ENCODE results near the gene TMEM123.
"Not testable (repeated sequence)": the region's sequence is repeated elsewhere in the genome, so short reads cannot be mapped to it uniquely, and the experiment has no call there.

Gene TMEM123

GRCh38 chr11:102390667-102391465 is 61.7 kb downstream of the TMEM123 start:
- peak; percentile 42 for DNase-seq

DNA sequence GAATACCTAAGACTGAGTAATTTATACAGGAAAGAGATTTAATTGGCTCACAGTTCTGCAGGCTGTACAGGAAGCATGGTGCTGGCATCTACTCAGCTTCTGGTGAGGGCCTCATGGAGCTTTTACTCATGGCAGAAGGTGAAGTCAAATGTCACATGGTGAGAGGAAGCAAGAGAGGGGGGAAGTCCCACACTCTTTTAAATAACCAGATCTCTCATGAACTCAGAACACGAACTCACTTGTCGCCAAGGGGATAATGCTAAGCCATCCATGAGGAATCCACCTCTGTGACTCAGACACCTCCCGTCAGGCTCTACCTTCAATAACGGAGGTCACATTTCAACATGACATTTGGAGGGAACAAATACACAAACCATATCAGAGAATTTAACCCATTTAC is 63.3 kb downstream of the TMEM123 start:
- no peak for DNase-seq

- DNase-seq = no peak
Measured at GRCh38 chr11:102387043-102387781, 65.4 kb downstream of the TMEM123 start.

DNA sequence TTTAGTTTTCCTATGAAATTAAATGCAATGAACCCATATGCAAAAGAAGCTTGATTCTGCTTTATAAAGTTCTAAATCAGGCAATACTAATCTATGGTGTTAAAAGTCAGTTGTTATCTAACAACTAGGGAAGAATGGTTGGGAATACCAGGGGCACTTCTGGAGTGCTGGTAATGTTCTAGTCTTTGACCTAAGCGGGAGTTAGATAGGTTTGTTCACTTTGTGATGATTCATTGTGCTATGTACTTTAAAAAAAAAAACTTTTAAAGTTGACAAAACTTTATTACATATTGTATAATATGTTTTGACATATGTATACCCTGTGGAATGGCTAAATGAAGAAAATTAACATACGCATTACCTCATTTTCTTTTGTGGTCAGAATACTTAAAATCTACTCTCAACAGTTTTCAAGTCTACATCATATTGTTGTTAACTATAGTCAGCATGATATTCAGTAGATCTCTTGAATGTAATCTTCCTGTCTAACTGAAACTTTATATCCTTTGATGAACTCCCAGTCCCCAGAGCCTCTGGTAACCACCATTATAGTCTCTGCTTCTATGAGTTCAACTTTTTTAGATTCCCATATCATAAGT is 66.3 kb downstream of the TMEM123 start:
- no peak for DNase-seq

GRCh38 chr11:102385085-102386007 is 67.2 kb downstream of the TMEM123 start:
- no peak for DNase-seq

GRCh38 chr11:102384419-102385079 is 68.0 kb downstream of the TMEM123 start:
- DNase-seq = no peak

GRCh38 chr11:102383839-102384238 is 68.7 kb downstream of the TMEM123 start:
- no peak for DNase-seq

DNA sequence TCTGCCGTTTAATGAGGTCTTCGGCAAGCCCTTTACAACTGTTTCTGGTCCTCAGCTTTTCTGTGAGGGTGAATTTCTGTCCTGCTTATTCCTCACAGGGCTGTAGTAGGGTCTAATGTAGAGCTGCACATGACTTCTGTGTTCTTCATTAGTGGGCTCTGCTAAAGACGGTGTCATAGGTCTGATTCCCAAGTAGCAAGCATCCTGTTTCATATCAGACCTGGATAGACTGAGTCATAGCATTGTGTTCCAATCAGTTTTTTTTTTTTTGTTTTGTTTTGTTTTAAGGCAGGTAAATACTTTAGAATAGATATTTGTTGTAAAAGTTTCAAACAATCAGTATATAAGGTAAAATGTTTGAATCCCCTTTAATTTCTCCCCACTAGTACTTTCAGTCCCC is 70.2 kb downstream of the TMEM123 start:
- DNase-seq = no peak

DNA sequence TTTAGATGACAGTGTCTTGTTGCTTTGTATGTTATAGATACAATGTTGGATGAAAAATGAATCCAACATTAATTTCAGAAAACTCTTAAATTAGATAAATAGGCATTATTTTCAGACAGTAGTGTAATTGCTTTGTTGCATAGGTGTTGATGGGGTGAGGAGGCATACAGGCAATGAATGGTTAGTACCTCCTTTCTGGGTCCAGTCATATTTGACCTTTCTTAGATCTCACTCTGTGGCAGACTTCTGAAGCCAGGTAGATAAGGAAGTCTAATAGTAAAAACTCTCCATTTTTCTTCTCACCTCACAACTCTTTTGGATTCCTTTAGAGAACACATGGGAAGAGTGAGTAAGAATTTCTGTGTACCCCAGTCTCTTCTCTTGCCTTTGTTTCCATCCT is 73.7 kb downstream of the TMEM123 start:
- no peak for DNase-seq

GRCh38 chr11:102377891-102378290 is 74.7 kb downstream of the TMEM123 start:
- DNase-seq = no peak

DNA sequence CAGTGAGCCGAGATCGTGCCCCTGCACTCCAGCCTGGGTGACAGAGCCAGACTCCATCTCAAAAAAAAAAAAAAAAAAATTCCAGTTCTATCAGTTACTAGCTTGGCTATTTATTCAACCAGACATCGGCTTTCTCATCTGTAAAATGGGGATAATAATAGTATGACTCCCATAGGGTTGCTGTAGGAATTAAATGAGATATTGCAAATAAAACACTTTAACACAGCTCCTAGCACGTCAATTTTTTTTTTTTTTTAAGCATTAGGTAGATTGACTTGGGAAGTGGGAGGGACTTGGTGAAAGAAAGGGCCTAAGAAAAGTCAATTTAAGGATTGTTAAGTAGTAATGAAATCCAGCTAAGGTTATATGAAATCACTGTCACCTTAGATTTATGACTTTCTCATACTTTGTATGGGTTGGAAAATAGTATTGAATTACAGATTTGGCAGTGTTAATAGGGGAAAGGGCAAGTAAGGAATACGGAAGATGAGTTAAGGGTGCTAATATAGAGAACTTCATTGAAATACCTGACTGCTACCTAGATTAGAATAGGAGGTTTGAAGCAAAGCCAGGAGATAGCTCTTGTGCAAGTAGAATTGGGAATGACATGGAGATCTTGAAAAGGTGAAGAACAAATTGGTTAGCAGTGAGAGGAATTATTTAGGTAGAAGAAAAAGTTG is 76.7 kb downstream of the TMEM123 start:
- DNase-seq = no peak

GRCh38 chr11:102374633-102375424 is 77.7 kb downstream of the TMEM123 start:
- DNase-seq = not testable (repeated sequence)

GRCh38 chr11:102368472-102368871 is 84.1 kb downstream of the TMEM123 start:
- DNase-seq = no peak

DNA sequence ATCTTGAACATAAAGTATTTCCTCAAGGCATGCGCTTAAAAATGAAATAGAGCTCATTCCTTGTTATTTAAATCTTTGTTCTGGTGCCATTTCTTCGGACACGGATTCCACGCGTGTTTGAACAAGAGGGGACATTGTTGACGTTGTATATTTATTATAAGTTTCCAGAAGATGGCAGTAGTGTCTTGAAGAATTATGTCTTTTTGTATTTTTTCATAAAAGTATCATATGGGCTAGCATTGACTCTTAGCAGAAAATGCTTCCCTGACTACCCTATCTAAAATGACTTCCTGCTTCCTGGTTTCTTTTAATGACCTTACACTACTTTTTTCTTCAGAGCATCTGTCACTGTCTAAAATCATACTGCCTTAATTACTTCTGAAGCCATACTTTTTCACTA is 85.2 kb downstream of the TMEM123 start:
- peak; percentile 31 for DNase-seq

DNA sequence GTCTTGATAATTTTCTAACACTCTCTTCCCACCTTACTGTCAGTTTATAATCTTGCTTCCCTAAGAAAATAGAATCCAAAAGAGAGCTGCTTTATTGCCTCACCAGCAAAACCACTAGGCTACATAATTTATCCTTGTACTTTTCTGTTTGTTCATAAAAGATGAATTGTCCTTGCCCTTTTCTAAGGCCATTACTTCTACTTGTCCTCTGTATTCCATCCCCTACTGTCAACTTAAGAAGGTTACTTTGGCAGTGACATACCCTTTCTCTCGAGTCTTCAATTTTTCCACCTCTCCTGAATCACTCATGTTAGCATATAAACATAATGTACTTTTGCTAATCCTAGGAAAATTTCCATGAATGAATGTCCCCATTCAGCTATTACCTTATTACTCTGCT is 87.6 kb downstream of the TMEM123 start:
- no peak for DNase-seq

DNA sequence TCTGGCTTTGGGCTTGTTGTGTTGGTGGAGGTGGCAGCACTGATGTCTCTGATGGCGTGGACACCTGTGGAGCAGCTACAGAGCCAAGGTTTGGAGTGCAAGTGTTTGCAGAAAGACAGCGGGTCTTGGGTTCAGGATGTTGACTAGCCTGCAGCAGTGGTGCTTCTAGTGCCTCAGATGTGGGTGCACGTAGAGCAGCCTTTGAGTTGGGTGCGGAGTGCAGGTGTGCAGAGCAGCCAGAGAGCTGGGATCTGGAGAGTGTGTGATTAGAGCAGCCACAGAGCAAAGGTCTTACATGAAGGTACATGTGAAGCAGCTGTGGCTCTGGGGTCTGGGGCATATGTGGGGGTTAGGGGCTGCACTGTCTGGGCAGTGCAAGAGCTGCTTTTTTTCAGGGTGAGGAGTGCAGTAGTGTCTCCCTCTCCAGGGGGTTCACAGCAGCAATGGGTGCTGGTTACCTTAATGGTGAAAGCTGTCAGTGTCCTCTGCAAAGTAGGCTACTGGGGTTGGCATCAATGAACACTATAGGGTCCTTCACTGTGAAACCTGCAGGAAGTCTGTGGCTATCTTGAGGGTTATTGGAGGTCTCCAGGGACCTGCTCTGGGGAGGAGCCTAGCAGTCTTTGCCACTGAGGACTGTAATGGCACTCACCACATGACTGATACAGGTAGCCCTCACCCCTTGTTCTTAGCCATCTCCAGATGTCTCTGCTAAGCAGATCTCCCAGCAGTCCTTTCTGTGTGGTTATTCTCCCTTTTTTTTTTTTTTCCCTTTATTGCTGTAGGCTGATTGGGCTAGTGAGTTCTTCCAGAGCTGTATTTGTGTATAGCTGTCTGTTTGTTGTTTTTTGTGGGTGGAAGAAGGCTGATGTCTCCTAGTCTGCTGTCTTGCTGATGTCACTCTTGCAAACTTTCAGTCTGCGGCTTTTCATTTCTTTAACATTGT is 91.2 kb downstream of the TMEM123 start:
- no peak for DNase-seq

- no peak for DNase-seq
Measured at GRCh38 chr11:102360681-102361080, 91.9 kb downstream of the TMEM123 start.

DNA sequence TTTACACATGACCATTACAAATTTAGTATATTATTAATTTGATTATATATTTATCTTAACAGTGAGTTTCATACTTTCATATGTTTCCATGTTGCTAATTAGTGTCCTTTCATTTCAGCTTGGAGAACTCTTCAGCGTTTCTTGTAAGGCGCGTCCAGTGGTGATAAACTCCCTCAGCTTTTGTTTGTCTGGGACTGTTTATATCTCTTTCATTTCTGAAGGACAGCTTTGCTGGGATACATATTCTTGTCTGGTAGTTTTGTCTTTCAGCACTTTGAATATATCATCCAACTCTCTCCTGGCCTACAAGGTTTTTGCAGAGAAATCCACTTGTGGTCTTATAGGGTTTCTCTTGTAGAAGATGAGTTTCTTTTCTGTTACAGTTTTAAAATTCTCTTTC is 93.2 kb downstream of the TMEM123 start:
- DNase-seq = no peak

GRCh38 chr11:102357116-102357515 is 95.4 kb downstream of the TMEM123 start:
- no peak for DNase-seq

Data from KG1 (cell line).